Body of pancreas (tissue), 4 donors: ENCODE measurements around the gene VPS37D.
"Not testable (repeated sequence)": the region's sequence is repeated elsewhere in the genome, so short reads cannot be mapped to it uniquely, and the experiment has no call there.

Source experiments
- POLR2A ChIP-seq, 3 donors: fragments of 450-650 bp; IDR thresholded peaks; one replicate each; pipeline ENCODE4 v1.6.1; 2016; ENCODE audit warnings: antibody characterized with exemption in 3 of 3, mild to moderate bottlenecking in 2 of 3
- TF ChIP-seq, protein P1 (sequence below), 7 experiments: fragments of 450-650 bp in 4 of 7; fragments of 200-600 bp in 3 of 7; sonication (generic) in 3 of 7; IDR thresholded peaks; one replicate each; pipeline ENCODE4 v1.5.1; 2016 to 2019; ENCODE audit warnings: antibody characterized with exemption in 7 of 7

- TF ChIP-seq, protein P1, sequence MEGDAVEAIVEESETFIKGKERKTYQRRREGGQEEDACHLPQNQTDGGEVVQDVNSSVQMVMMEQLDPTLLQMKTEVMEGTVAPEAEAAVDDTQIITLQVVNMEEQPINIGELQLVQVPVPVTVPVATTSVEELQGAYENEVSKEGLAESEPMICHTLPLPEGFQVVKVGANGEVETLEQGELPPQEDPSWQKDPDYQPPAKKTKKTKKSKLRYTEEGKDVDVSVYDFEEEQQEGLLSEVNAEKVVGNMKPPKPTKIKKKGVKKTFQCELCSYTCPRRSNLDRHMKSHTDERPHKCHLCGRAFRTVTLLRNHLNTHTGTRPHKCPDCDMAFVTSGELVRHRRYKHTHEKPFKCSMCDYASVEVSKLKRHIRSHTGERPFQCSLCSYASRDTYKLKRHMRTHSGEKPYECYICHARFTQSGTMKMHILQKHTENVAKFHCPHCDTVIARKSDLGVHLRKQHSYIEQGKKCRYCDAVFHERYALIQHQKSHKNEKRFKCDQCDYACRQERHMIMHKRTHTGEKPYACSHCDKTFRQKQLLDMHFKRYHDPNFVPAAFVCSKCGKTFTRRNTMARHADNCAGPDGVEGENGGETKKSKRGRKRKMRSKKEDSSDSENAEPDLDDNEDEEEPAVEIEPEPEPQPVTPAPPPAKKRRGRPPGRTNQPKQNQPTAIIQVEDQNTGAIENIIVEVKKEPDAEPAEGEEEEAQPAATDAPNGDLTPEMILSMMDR (IDR thresholded peaks at IDR 0.05): not testable (repeated sequence)
- TF ChIP-seq POLR2A (IDR thresholded peaks at IDR 0.05): not testable (repeated sequence)
These were observed 8.4 kb downstream of the VPS37D start for GRCh38 chr7:73676062-73676461.
